Occipital lobe (tissue), 2 donors: ENCODE data around the gene PEPD. TPM values are rescaled to one million over a fixed set of nuclear protein-coding genes. Genes with fewer than 3 reads are reported as not detected.

Experiments used
- DNase-seq: peaks from one replicate; lab custom pipeline; 2025; lab: John Stamatoyannopoulos, UW
- total RNA-seq: library from RNA; depleted of rRNA; stranded (reverse); fragments of >200 nt; gene quantifications from one replicate; pipeline ENCODE4 v1.2.3, GENCODE V29; 2014

PEPD gene
- total RNA-seq, 1 donor from 2014 or later, result 21.5 TPM

DNA sequence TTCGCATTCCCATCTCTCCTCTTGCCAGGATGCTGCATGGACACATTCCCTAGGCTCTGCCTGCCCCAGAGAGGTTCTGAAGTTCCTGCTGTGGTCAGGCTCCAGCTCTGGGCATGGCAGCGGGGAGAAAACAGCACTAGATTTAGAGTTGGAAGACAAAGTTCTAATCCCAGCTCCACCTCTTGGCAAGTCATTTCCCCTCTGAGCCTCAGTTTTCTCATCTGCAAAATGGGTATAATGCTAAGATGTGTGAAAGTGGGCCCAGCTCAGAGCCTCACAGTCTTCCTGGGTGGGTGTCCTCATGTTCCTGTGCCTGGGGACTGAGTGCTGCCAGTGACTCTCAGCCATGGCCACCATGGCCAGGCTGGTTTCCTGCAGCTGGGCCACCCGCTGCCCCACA lies 9.6 kb downstream of the PEPD start:
- no peak for DNase-seq

DNA sequence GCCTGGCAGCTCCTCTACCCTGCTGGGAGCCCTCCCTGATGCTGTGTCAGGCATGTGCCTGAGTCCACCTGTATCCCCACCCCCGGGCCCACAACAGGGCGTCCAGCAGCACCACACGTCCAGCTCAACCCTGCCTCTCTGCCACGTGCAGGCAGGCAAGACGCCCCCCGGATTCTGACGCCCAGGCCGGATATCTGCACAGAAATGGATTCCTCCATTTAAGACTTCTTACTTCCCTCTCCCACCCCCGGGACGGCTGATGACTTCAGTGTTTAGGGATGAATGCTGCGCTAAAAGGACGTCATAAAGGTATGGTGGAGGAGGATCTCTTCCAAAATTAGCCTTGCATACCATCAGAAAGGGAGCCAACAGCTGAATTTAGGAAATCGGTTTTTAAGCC lies 10.2 kb downstream of the PEPD start:
- DNase-seq, result no peak

- no peak for DNase-seq
These were observed 11.0 kb downstream of the PEPD start for GRCh38 chr19:33510462-33511194.

- no peak for DNase-seq
These were observed 11.8 kb downstream of the PEPD start for GRCh38 chr19:33509774-33510173.

- DNase-seq, result no peak
These were observed 12.5 kb downstream of the PEPD start for GRCh38 chr19:33508941-33509614.

GRCh38 chr19:33508431-33508830 lies 13.2 kb downstream of the PEPD start:
- DNase-seq, result no peak

- no peak for DNase-seq
These were observed 13.6 kb downstream of the PEPD start for GRCh38 chr19:33508009-33508408.

DNA sequence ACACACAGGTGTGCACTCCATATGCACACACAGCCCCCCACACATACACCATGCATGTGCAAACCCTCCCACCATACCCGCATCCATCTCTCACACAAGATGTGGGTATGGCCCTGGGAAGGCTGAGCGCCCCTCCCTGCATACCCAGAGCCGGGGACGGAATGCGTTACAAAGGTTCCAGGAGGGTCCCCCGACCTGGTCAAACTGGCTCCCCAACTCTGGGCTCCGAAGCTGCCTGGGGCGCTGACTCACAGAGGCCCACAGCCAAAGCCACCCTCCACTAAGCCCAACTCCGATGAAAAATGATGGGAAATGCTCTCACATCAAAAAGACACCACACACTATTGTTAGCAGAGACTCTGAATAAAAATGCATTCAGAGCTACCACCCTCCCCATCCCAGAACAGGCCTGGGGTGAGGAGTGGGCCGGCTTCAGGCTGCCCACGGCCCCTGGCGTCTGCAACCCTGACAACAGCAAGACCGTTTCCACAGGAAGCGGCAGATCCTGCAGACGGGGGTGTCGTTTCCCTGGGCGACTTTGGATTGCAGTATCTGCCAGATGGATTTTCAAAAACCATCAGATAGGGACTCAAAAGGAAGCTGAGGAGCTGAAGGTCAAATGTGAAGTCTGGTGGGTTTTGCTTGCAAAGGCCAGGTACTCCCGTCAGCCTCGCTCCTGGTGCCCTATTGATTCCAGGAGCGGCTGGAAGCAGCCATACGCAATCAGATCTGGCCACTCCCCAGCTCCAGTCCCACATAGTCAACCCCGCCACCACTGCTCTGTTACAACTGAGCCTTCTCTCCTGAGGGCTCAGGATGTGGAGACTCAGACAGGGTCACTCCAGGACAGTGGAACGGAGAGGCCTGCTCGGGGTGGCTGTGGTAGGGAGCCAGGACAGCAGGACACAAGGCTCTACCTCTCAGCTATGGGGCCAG lies 14.3 kb downstream of the PEPD start:
- peak; percentile 17 for DNase-seq

DNA sequence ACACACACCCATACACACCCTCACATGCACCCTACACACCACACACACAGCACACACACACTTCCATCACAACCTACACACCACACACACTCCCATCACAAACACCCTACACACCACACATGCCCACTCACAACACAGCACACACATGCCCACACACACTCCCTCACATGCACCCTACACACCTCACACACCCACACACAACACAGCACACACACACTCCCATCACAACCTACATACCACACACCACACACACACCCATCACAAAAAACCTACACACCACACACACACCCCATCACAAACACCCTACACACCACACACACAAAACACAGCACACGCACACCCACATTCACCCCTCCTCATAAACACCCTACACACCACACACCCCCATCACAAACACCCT lies 15.1 kb downstream of the PEPD start:
- no peak for DNase-seq

- no peak for DNase-seq
These were observed 15.8 kb downstream of the PEPD start for GRCh38 chr19:33505823-33506222.

GRCh38 chr19:33505148-33505547 lies 16.4 kb downstream of the PEPD start:
- no peak for DNase-seq

- DNase-seq, result no peak
These were observed 17.5 kb downstream of the PEPD start for GRCh38 chr19:33504058-33504444.

- DNase-seq, result no peak
These were observed 18.0 kb downstream of the PEPD start for GRCh38 chr19:33503433-33504057.

GRCh38 chr19:33503030-33503429 lies 18.6 kb downstream of the PEPD start:
- no peak for DNase-seq

- DNase-seq, result no peak
These were observed 19.1 kb downstream of the PEPD start for GRCh38 chr19:33502521-33502920.

- DNase-seq, result no peak
These were observed 19.8 kb downstream of the PEPD start for GRCh38 chr19:33501693-33502356.

DNA sequence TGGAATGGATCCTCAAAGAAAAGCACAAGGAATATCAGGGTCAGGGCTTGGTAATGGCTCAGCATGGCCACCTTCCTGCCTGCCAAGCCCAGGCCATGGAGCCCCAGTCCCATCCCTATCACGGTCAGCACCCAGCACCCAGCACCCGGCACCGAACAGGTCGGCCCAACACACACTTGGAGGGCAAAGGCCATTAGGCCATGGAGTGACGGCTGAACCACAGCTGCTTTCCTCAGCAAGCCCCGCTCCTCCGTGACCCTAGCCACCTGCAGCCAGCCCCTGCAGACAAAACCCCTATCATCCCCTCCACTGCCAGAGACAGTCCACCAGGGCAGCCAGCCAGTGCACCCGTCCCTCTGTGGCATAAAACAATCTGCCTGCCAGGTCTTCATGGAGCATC lies 20.6 kb downstream of the PEPD start:
- DNase-seq, result no peak

DNA sequence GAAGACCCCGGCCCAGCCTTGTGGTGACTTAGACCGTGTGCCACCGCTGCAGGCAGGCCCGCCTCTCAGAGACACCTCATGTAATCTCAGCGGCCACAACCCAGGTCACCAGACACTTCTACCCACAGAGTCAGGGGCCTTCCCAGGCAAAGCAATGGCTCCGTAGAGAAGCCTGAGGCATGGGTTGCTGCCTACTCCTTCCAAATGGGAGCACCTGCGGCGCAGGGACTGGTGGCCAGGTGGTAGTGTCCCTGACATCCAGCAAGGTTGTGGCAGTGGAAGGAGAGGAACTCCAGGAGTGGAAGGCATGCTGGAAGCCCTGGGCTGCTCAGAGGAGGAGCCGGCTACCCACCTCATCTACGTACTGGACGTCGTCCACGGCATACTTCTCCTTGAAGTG lies 21.0 kb downstream of the PEPD start:
- DNase-seq, result no peak

GRCh38 chr19:33499671-33500506 lies 21.7 kb downstream of the PEPD start:
- DNase-seq, result no peak

DNA sequence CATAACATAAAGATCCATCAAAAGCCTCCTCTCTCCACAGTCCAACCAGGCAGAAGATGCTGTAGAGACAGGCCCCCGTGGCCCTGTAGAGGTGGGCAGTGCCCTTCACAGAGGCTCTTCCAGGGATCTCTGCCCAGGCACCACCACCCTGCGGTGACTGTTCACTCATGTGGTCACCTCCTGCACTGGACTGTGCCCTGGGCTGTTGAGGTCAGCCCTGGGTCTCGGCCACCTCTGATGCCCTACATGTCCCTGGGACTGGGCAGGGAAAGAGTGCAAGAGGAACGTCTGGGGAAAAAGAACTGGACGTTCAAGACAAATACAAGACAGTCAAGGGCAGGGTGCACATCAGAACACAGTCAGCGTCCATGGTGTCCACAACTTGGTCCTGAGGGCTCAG lies 22.3 kb downstream of the PEPD start:
- DNase-seq, result no peak
